ENCODE data around the gene RSPO3.

DNA sequence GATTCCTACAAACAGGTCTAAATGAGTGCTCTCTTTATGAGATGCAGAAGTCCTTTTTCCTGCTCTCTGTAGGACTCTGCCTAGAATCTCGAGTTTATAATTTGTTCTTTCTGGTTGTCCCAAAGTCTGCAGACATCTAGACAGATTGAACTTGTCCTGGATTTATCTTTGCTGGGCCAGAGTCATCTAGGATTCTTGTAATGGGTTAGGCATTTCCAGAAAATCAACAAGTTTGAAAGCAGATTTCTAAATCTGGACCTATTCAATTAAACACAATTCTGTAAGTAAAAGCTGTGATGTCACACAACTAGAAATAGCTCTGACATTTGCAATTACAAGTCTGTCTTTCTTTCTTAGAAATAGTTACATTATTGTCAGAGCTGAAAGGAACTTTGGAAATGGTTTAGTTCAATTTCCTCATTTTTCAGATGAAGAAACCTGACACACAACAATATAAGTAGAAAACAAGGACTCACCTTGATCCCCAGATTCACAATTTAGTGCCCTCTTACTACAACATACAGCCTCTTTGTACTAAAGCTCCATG lies 4.2 kb upstream of the RSPO3 start:
- TF ChIP-seq, protein P1, sequence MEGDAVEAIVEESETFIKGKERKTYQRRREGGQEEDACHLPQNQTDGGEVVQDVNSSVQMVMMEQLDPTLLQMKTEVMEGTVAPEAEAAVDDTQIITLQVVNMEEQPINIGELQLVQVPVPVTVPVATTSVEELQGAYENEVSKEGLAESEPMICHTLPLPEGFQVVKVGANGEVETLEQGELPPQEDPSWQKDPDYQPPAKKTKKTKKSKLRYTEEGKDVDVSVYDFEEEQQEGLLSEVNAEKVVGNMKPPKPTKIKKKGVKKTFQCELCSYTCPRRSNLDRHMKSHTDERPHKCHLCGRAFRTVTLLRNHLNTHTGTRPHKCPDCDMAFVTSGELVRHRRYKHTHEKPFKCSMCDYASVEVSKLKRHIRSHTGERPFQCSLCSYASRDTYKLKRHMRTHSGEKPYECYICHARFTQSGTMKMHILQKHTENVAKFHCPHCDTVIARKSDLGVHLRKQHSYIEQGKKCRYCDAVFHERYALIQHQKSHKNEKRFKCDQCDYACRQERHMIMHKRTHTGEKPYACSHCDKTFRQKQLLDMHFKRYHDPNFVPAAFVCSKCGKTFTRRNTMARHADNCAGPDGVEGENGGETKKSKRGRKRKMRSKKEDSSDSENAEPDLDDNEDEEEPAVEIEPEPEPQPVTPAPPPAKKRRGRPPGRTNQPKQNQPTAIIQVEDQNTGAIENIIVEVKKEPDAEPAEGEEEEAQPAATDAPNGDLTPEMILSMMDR (conservative IDR thresholded peaks at IDR 0.05; ENCODE audit: low read length), result no peak
- TF ChIP-seq EZH2phosphoT487 (IDR thresholded peaks at IDR 0.05; ENCODE audit: borderline replicate concordance, low read depth, low read length), result no peak
